NCI-H82 (cell line): ENCODE results near the gene CELSR1.

ENCODE experiments used
- DNase-seq: peaks from one replicate; lab custom pipeline; 2025; lab: John Stamatoyannopoulos, UW

CELSR1 gene

DNA sequence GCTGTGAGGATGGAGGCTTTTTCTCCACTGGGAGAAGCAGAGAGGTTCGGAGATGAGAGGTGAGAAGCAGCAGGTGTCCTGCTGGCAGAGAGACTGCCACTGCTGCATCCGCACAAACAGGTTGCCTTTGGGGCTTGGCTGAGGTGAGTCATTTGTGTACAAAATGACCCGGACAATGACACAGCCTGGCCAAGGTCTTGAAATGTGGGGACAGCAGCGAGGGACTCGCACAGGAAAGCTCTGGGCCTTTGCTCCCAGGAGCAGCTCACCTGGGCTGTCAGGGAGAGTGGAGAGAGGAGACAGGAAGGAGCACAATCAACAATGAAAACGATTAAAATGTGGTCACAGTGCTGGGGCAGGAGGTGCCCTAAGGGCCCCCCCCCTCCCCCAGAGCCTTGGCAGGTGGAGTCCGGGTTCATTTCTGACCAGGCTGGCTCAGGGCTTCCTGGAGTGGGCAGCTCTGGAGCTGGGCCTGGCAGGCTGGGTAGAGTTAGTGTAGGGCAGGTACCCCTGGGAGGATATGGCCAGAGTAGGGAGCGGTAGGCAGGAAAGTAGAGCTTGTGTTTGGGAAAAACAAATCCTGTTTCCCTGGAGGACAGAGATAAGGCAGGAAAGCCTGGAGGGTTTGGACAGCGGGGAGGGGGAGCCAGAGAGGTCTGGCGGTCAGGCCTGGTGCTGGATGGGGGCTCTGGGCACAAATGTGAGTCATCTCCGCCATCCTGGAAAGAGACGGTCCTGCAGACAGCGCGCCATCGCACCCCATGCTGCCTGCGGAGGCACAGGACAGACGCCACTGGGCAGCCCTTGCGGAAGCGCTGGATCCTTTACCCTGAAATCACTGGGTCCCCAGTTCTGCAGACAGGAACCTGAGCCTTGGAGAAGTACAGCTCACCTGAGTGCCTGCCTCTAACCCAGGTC is 37.8 kb upstream of the CELSR1 start:
- no peak for DNase-seq

DNA sequence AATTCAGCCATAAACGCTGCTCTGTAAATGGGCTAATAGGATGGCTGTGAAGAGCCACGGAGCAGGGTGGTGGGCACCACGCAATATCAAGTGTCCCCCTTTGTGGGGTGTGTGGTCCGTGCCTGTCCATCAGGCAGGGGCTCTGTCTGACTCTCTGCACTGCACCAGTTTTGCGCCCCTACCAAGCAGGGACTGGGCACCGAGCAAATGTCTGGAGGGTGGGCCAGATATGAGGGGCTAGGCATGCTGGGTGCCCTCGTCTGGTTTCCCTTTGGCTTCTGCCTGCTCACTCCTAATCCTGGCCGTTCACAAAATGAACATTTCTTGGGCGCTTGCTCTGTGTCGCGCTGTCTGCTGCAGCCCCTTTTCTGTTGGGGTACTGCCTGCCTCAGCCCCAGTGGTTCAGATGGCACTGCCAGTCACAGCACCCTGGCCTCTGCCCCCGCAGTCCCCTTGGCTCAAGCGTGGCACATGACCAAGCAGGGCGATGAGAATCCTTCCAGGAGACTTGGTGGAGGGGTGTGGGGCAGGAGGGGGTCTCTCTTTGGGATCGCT is 37.1 kb upstream of the CELSR1 start:
- DNase-seq: no peak

DNA sequence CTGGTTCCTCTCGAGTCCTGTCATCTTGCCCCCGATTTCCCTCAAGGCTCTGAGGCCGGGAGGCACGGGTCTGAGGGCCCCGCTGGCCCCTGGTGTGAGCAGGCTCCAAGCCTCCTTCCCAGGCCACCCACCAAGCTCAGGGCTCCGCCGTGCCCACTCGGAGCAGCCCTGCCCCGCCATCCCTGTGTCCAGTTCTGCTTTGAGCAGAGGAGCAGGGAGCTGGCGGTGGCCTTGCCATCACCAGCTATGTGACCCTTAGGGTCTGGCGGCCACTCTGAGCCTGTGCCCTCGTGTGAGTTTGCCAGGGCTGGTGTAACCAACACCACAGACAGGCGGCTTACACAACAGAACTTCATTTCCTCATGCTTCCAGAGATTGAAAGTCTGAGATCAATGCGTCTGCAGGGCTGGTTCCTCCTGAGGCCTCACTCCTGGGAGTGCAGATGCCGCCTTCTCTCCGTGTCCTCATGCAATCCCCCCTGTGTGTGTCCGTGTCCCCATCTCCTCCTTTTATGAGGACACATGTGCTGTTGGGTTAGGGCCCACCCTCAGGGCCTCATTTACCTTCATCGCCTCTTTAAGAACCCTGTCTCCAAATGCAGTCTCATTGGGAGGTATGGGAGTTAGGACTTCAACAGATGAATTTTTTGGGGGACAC is 36.5 kb upstream of the CELSR1 start:
- DNase-seq: no peak

DNA sequence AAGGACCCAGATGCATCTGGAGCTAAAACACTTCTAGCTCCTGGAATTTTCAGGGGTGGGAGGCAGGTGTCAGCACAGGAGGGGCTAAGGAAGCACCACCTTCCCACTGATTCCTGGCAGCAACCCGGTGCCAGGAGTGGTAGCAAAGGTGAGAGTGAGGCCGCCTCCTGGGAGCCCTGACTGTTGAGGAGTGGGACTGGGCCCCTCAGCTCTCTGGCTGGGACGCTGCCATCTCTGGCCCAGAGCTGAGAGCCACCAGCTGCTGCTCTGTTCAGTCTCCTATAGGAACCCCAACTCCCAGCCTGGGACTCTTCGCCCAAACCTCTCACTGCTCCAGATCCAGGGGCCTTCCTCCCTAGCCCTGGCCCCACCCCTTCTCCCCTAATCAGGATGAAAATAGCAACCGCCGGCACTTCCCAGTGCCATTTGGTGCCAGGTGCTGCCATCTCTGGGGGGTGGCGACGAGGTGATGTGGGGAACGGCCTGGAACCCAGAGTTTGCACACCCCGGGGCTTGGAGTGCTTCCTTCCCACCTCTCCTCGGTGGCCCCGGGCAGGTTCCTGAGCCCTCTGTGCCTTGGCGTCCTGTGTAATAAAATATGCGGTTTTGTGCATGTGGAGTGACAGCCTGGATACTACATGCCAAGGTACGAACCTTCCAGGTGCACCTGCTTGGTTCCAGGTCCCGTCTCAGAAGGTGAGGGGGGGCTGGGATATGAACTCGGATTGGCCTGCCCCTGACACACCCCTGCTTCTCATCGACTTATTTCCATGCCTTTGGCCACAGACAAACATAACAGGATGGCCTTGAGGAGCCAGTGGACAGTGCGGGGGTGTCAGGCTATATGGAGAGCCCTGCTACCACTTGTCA is 35.7 kb upstream of the CELSR1 start:
- DNase-seq: no peak

GRCh38 chr22:46571642-46572250 is 34.3 kb upstream of the CELSR1 start:
- no peak for DNase-seq

GRCh38 chr22:46569848-46570695 is 32.7 kb upstream of the CELSR1 start:
- no peak for DNase-seq

DNA sequence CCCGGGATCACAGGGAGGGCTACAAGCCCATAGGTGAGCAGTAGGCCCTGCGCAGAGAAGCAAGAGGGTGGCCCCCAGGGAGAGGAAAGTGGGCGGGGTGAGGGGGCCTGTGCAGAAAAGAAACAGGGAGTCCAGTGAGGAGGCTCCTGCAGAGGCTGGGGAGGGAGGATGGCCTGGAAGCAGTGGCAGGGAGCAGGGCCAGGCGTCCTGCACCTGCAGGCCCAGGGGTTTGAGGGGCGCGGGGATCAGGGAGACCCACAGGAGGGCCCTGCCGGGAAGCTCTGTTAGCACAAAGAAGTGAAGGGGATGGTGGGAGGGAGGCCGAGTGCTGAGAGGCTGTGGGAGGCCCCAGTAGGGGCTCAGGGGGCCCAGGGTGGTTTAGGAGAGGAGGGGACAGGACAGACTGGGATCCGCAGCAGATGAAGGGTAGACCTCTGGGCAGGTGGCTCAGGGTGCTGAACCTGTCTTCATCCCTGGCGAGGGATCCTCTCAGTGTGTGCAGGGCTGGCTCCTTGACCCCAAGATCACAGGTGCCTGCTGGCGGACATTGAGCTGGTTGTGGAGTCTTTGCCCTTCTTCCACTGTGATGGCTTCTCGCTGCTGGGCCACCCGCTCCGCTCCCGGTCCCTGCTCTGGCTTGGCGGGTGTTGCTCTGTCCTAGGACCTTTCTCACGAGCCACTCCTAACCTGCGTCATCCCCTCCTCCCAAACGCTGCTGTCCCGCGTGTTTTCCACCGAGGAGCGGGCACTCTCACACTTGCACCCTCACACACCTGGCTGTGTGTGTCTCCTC is 31.8 kb upstream of the CELSR1 start:
- DNase-seq: no peak

DNA sequence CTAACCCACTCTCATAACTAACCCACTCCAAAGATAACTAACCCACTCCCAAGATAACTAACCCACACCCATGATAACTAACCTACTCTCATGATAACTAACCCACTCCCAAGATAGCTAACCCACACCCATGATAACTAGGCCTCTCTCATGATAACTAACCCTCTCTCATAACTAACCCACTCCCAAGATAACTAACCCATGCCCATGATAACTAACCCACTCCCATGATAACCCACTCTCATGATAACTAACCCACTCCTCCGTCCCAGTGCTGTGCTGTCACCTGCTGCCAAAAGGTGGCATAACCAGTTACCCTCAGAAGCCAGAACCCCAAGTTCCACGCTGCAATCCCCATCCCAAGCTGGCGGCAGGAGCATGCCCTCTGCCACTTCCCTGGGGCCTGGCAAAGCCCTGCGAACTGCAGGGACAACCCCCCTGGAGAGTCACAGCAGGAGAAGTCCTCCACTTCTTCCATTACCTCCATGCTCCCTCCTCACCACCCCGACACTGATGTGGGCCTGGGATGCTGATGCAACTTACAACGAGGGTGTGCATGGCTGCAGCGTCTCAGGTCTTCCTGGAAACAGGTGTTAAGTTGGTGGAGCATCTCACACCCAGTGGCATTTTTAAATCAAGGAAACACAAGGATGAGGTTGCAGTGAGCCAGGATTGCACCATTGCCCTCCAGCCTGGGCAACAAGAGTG is 30.8 kb upstream of the CELSR1 start:
- no peak for DNase-seq

DNA sequence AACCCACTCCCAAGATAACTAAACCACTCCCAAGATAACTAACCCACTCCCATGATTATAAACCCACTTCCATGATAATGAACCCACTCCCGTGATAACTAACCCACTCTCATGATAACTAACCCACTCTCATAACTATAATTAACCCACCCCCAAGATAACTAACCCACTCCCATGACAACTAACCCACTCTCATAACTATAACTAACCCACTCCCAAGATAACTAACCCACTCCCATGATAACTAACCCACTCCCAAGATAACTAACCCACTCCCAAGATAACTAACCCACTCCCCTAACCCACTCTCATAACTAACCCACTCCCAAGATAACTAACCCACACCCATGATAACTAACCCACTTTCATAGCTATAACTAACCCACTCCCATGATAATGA is 30.1 kb upstream of the CELSR1 start:
- DNase-seq: no peak

- peak; percentile 80 for DNase-seq
Observed at GRCh38 chr22:46564084-46564714, 26.8 kb upstream of the CELSR1 start.

DNA sequence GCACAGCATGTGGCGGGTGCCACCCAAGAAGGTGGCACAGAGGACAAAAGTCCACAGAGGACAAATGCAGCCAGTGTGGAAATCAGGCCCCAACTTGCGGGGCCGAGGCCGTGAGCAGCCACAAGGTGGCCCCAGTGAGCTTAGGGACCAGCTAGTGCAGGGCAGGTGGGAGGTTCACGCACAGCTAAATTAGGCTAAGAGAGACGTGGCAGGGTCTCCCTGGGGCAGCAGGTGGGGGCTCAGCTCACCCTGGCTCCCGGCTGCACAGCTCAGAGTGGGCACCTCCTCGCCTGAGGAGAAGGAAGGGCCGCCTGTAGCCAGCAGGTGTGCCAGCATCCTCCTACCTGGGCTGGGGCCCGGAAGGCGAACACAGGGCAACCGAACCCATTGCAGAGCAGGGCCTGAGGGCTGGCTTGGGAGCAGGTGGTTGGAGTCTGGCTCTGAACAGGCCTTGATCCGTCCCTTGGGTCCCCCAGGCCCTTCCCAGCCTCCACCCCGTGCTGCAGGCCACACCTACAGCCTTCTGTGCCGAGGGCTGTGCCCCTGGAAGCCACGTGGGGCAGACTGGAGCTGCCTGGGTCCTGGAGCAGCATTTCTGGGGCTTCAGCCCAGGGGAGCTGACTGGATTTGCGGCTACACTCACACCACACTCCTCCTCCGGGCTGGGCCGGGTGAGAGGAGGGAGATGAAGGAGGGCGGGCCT is 26.1 kb upstream of the CELSR1 start:
- peak; percentile 94 for DNase-seq

DNA sequence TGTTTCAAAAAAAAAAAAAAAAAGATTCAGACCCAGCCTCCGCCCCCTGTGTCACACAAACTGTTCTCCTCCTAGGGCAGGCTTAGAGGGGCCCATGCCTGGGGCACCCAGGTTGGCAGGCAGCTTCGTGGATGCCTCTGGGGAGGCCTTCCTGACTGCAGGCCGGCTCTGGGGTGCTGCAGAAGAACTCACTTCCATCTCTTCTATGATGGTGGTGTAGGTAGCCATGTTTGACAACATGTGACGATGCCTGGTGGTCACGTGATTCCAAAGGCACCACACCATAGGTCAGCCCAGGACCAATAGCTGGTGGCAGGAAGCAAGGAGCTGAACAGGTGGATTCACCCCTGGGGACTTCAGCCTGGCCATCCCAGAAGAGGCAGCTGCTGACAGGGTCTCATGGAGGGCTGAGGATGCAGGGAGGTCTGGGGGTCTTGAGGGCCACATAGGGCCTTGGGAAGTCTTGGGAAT is 24.1 kb upstream of the CELSR1 start:
- peak; percentile 71 for DNase-seq

- DNase-seq: no peak
Observed at GRCh38 chr22:46560696-46561295, 23.4 kb upstream of the CELSR1 start.

GRCh38 chr22:46557736-46558480 is 20.5 kb upstream of the CELSR1 start:
- no peak for DNase-seq

GRCh38 chr22:46556775-46557174 is 19.4 kb upstream of the CELSR1 start:
- DNase-seq: no peak

DNA sequence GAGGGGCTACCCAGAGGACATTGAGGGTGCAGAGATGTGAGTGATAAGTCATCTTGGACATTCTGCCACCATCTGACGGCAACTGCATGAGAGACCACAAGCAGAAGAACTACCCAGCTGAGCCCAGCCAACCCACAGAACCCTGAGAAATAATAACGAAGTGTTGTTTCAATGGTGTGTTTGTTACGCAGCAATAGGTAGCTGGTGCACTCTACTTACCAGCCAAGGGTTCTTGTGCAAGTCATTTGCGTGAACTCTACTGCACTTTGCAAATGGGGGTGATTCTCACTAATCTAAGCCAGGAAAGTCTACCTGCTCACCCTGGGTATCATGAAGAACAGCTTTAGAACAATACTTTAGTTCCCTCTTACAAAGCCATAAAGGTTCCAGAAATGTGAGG is 15.8 kb upstream of the CELSR1 start:
- no peak for DNase-seq

GRCh38 chr22:46551996-46552395 is 14.6 kb upstream of the CELSR1 start:
- no peak for DNase-seq
